DOHH2 (cell line): Measurements from ENCODE around the gene DACT1.

Experiments used
- H3F3A ChIP-seq: fragments of 200-600 bp; sonication (generic), shearing (Covaris generic); 2 replicates; pipeline ENCODE4 v1.6.0; 2016; ENCODE audit warnings: antibody characterized with exemption, mild to moderate bottlenecking; ENCODE audit not compliant: control insufficient read depth, insufficient read depth
- H3K27ac ChIP-seq: fragments of 200-600 bp; sonication (generic); 2 replicates; pipeline ENCODE4 v1.5.1; 2014; ENCODE audit warnings: low read depth, mild to moderate bottlenecking, low read length, moderate library complexity
- H3K27me3 ChIP-seq: fragments of 200-600 bp; sonication (generic); 2 replicates; pipeline ENCODE4 v1.6.1; 2014; ENCODE audit warnings: mild to moderate bottlenecking, low read length, mixed read lengths; ENCODE audit not compliant: control insufficient read depth
- H3K36me3 ChIP-seq: fragments of 200-600 bp; sonication (generic); 2 replicates; pipeline ENCODE4 v1.6.1; 2014; ENCODE audit warnings: mild to moderate bottlenecking, low read length, moderate library complexity, mixed read lengths; ENCODE audit not compliant: control insufficient read depth
- H3K4me1 ChIP-seq: fragments of 200-600 bp; sonication (generic); 2 replicates; pipeline ENCODE4 v1.6.1; 2014; ENCODE audit warnings: mild to moderate bottlenecking, low read length, mixed read lengths; ENCODE audit not compliant: control insufficient read depth
- H3K4me2 ChIP-seq: fragments of 200-600 bp; sonication (generic); 2 replicates; pipeline ENCODE4 v1.6.0; 2014; ENCODE audit warnings: mild to moderate bottlenecking, low read length, moderate library complexity
- H3K4me3 ChIP-seq: fragments of 200-600 bp; sonication (generic); 2 replicates; pipeline ENCODE4 v1.5.1; 2014; ENCODE audit warnings: mild to moderate bottlenecking, low read length, mixed read lengths
- H3K79me2 ChIP-seq: fragments of 200-600 bp; sonication (generic); 2 replicates; pipeline ENCODE4 v1.6.1; 2014; ENCODE audit warnings: mild to moderate bottlenecking, low read length, mixed read lengths; ENCODE audit not compliant: control insufficient read depth
- H3K9me2 ChIP-seq: fragments of 200-600 bp; sonication (generic); replicated peaks from 2 replicates; pipeline ENCODE4 v1.6.1; 2014; ENCODE audit warnings: mild to moderate bottlenecking, low read length, mixed read lengths; ENCODE audit not compliant: control insufficient read depth
- H3K9me3 ChIP-seq: fragments of 200-600 bp; sonication (generic); 2 replicates; pipeline ENCODE4 v1.6.1; 2014; ENCODE audit warnings: antibody characterized with exemption, low read length, mixed read lengths; ENCODE audit not compliant: control insufficient read depth, insufficient read depth
- H4K20me1 ChIP-seq: fragments of 200-600 bp; sonication (generic); 2 replicates; pipeline ENCODE4 v1.6.0; 2014; ENCODE audit warnings: low read depth, mild to moderate bottlenecking, antibody characterized with exemption, low read length, moderate library complexity; ENCODE audit not compliant: control insufficient read depth, insufficient read depth
- EZH2phosphoT487 ChIP-seq: fragments of 200-600 bp; sonication (generic); IDR thresholded peaks from 2 replicates; pipeline ENCODE4 v1.6.1; 2017; ENCODE audit warnings: borderline replicate concordance, mild to moderate bottlenecking, antibody characterized with exemption, low read length, moderate library complexity, mixed read lengths
- TF ChIP-seq, protein P1 (sequence below): fragments of 200-600 bp; sonication (generic); IDR thresholded peaks from one replicate; pipeline ENCODE4 v1.5.1; 2014; ENCODE audit warnings: antibody characterized with exemption, mild to moderate bottlenecking, low read depth, low read length; ENCODE audit not compliant: poor library complexity, severe bottlenecking

Gene DACT1

DNA sequence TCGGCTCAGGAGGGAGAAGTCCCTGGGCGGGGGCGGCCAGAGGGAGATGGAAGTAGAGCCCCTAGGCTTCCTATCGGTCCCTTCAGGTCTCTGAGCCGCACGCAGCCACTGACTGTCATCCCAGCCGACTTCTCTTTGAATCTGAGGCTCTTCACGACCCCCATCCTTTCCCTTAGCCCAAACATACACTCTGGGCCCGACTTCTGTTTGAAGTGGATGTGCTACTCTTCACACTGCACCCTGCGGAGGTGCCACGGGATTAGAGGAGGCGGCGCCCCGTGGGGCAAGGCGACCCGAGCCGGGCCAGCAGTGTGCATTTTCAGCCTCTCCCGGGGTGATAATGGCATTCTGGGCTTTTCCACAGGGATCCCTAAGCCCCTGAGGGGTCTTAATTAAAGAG lies 6.0 kb upstream of the DACT1 start:
- H3K9me3 ChIP-seq: no peaks in the 10 kb centered on the region
- no peaks in the 10 kb centered on the region for H3F3A ChIP-seq
- no peaks in the 10 kb centered on the region for H3K36me3 ChIP-seq
- TF ChIP-seq EZH2phosphoT487: no peak
- TF ChIP-seq, protein P1, sequence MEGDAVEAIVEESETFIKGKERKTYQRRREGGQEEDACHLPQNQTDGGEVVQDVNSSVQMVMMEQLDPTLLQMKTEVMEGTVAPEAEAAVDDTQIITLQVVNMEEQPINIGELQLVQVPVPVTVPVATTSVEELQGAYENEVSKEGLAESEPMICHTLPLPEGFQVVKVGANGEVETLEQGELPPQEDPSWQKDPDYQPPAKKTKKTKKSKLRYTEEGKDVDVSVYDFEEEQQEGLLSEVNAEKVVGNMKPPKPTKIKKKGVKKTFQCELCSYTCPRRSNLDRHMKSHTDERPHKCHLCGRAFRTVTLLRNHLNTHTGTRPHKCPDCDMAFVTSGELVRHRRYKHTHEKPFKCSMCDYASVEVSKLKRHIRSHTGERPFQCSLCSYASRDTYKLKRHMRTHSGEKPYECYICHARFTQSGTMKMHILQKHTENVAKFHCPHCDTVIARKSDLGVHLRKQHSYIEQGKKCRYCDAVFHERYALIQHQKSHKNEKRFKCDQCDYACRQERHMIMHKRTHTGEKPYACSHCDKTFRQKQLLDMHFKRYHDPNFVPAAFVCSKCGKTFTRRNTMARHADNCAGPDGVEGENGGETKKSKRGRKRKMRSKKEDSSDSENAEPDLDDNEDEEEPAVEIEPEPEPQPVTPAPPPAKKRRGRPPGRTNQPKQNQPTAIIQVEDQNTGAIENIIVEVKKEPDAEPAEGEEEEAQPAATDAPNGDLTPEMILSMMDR: no peak
- H3K4me3 ChIP-seq: no peak overlapping the region
- H3K9me2 ChIP-seq: no peaks in the 10 kb centered on the region
- no peaks in the 10 kb centered on the region for H4K20me1 ChIP-seq
- H3K27me3 ChIP-seq: peaks cover 25% of the 10 kb centered on the region
- H3K4me1 ChIP-seq: no peaks in the 10 kb centered on the region
- no peak overlapping the region for H3K4me2 ChIP-seq
- no peak overlapping the region for H3K27ac ChIP-seq
- no peaks in the 10 kb centered on the region for H3K79me2 ChIP-seq

DNA sequence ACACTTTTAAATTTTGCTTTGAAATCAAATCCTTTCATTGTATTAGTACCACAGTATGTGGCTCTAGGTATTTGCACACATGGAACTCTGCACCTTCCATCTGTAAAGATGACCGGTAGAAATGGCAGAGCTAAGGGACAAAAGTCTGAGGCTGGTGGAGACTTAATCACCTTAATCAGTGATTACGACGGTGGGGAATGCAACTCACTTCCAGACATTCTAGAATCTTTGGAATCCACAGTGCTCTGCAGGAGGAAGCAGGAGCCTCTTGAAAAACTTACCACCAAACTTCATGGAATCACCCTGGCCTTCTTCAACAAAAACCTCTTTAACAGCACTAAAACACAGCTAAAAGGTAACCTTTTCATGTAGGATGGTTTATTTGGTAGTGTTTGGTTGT lies 3.9 kb upstream of the DACT1 start:
- peaks cover 13% of the 10 kb centered on the region for H3K4me1 ChIP-seq
- no peaks in the 10 kb centered on the region for H3K36me3 ChIP-seq
- no peaks in the 10 kb centered on the region for H3K9me3 ChIP-seq
- no peaks in the 10 kb centered on the region for H3F3A ChIP-seq
- H3K79me2 ChIP-seq: no peaks in the 10 kb centered on the region
- no peak overlapping the region for H3K27ac ChIP-seq
- no peaks in the 10 kb centered on the region for H3K9me2 ChIP-seq
- H3K4me3 ChIP-seq: no peak overlapping the region
- TF ChIP-seq, protein P1: no peak
- TF ChIP-seq EZH2phosphoT487: no peak
- no peak overlapping the region for H3K4me2 ChIP-seq
- no peaks in the 10 kb centered on the region for H4K20me1 ChIP-seq
- peaks cover 43% of the 10 kb centered on the region for H3K27me3 ChIP-seq

DNA sequence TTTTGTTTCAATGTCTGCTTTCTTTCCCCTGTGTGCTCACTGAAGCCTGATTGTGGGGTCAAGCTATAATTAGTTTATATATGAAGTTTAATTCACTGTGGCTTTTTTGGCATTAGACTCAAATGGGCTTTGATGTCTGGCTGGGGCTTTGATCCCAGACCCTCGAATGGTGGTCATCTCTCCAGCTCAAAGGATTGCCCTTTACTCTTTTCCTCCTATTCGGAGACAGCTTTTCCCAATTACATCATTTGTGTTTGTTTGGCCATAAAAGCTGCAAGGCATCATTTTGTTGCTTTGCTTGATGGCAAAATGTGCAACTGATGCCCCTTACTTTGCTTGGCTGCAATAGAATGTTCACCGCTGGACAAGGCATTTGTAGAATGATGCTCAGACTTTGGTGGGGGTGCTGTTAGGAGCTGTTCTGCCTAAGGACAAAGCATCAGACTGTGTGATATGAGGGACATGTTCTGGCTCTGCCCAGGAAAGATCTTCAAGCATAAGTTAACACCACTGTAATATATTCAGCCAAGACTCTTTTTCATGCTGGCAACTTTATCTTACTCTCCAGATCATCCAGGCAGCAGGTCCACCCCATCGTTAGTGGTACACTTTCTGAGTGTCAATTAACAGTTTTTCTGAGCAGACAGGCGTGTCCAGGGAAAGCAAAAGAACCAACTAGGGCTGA lies 3.2 kb upstream of the DACT1 start:
- TF ChIP-seq EZH2phosphoT487: no peak
- TF ChIP-seq, protein P1: no peak
- Histone ChIP-seq H3K4me2 (no peak overlapping the region), H3K4me1 (peaks cover 14% of the 10 kb centered on the region), H3K27ac (no peak overlapping the region), H3K4me3 (no peak overlapping the region), H3K36me3 (no peaks in the 10 kb centered on the region), H3F3A (no peaks in the 10 kb centered on the region), H3K9me2 (no peaks in the 10 kb centered on the region), H3K79me2 (no peaks in the 10 kb centered on the region), H3K9me3 (no peaks in the 10 kb centered on the region), H3K27me3 (peaks cover 47% of the 10 kb centered on the region), H4K20me1 (no peaks in the 10 kb centered on the region)
